ENCODE measurements around the gene PIK3R3.

Gene PIK3R3

GRCh38 chr1:46157916-46158311, 25.5 kb upstream of the PIK3R3 start:
- no peak for DNase-seq (ENCODE audit: low spot score)

DNA sequence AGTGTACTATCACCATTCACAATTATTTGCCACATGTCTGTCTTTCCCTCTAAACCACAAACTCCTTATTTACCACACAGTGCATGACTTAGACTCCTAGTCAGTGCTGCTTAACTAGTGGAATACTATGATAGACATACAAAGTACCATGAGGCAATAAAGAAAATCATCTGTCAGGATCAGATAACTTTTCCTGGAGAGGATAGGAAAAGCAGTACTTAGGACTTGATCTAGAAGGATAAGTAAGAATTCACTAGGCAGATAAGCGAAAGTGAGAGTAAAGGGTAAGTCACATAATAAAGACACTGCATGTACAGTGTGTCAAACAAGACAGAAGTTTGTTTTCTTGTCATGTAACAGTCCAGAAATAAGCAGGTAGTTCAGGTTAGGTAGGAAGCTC, 21.3 kb upstream of the PIK3R3 start:
- no peak for DNase-seq (ENCODE audit: low spot score)

GRCh38 chr1:46153228-46153627, 20.8 kb upstream of the PIK3R3 start:
- DNase-seq (ENCODE audit: low spot score) = no peak

GRCh38 chr1:46152016-46152415, 19.6 kb upstream of the PIK3R3 start:
- DNase-seq (ENCODE audit: low spot score) = no peak

DNA sequence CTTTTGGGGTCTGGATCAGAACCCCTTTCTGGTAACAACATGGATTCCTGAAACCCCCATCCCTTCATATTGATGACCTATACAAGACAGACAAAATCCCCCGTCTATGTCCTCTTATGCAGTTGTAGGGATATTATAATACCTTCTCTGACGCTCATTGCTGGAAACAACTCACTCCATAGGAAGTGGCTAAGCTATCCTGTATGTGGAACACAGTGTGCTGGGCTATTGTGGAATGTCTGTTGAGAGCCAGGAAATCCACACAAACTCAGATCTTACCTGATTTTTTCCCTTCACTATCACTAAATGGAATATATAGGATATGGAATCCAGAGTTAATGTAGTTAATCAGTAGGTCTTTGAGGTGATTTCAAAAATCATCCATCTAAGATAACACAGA, 17.7 kb upstream of the PIK3R3 start:
- no peak for DNase-seq (ENCODE audit: low spot score)

GRCh38 chr1:46148318-46148717, 15.9 kb upstream of the PIK3R3 start:
- DNase-seq (ENCODE audit: low spot score) = no peak

GRCh38 chr1:46137916-46138315, 5.5 kb upstream of the PIK3R3 start:
- no peak for DNase-seq (ENCODE audit: low spot score)

DNA sequence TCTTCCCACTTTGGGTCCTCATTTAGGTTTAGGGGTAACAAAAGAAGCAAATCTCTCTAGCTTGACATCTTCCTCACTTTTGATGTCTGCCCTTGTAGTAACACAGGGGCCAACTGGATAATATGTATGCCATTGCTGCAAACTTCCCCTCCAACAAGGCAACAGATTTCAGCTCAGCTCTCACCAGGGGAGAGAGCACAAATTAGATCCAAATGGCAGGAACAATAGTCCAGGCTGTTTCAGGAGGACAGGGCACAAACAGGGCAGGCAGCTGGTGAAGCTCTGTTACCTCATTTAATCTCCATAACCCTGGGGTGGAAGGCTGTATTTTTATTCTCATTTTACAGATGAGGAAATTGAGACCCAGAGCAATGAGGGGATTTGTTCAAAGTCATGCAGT, 4.3 kb upstream of the PIK3R3 start:
- no peak for DNase-seq (ENCODE audit: low spot score)

GRCh38 chr1:46134660-46135331, 2.4 kb upstream of the PIK3R3 start:
- DNase-seq (ENCODE audit: low spot score) = no peak

- DNase-seq (ENCODE audit: low spot score) = no peak
Observed at GRCh38 chr1:46133781-46134350, 1.4 kb upstream of the PIK3R3 start.

- DNase-seq (ENCODE audit: low spot score) = no peak
Observed at GRCh38 chr1:46133181-46133658, 791 bp upstream of the PIK3R3 start.

- DNase-seq (ENCODE audit: low spot score) = peak; percentile 64
Observed at GRCh38 chr1:46131712-46132528, 509 bp downstream of the PIK3R3 start.

GRCh38 chr1:46131093-46131492, 1.3 kb downstream of the PIK3R3 start:
- DNase-seq (ENCODE audit: low spot score) = peak; percentile 7

GRCh38 chr1:46130606-46131005, 1.8 kb downstream of the PIK3R3 start:
- DNase-seq (ENCODE audit: low spot score) = no peak

DNA sequence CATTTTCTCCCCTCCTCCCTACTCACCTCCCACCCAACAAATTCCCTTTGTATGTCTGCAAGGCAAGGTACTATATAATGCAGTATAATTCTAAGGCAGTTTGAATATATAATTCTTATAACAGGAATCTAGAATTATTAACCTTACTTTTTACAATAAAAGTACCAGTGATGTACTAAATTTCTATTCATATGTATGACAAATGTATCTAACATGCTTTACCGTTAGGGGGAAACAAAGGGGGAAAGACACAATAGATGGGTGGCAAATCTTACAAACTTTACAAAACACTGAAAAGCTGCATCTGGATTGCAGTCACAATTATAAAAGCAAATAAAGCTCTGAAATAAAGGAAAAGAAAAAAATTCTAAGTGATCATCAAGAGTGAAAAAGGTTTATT, 2.3 kb downstream of the PIK3R3 start:
- DNase-seq (ENCODE audit: low spot score) = no peak

GRCh38 chr1:46128344-46128743, 4.1 kb downstream of the PIK3R3 start:
- DNase-seq (ENCODE audit: low spot score) = no peak

GRCh38 chr1:46118856-46119255, 13.6 kb downstream of the PIK3R3 start:
- no peak for DNase-seq (ENCODE audit: low spot score)

- DNase-seq (ENCODE audit: low spot score) = no peak
Observed at GRCh38 chr1:46117810-46118494, 14.5 kb downstream of the PIK3R3 start.

- no peak for DNase-seq (ENCODE audit: low spot score)
Observed at GRCh38 chr1:46114925-46115603, 17.4 kb downstream of the PIK3R3 start.

DNA sequence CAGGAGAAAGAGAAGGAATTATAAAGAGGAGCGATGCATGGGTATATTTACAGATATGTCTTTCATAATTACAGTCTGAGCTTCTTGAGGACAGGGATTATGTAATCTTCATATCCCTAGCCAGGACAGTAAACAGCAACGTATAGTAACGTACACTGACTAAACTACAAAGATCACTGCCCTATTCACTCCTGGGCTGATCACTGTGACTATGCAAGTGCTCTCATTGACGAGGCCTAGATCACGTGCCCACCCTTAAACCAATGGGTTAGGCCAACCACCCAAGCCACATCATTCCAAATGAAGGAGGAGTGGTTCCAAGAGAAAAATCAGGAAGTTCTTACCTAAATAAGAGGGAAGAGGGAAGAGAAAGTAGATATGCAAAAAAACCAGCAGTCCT, 18.5 kb downstream of the PIK3R3 start:
- DNase-seq (ENCODE audit: low spot score) = no peak

GRCh38 chr1:46112108-46112507, 20.3 kb downstream of the PIK3R3 start:
- DNase-seq (ENCODE audit: low spot score) = no peak

DNA sequence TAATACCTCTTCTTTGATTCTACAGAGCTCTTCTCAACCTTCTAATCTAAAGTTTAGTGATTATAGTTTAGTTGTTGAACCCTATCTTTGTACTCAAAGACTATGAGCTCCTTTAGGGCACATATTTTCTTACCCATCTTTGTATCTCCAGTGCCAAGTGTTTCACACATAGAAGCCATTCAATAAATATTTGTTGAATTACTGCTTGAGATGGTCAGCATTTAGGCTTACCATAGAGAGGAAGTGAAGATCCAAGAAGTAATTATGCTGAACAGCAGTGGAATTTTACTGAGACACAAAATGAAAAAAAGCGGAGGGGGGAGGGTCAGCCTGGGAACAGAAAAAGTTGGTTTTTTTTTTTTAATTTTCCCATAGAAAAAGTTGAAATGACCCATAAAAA, 21.9 kb downstream of the PIK3R3 start:
- DNase-seq (ENCODE audit: low spot score) = no peak

All from SW480 (cell line).